AG04450 (cell line): ENCODE data around the gene NOL4L. TPM values are rescaled to one million over a fixed set of nuclear protein-coding genes. Genes with fewer than 3 reads are reported as not detected.

Experiments
- CTCF ChIA-PET: fragments of 300-600, 350-600 bp; formaldehyde crosslinking; extraction: SDS; loops from one replicate; lab custom pipeline; 2022; ENCODE audit warnings: antibody characterized with exemption, inconsistent platforms; lab: Charles Lee
- POLR2A ChIA-PET: fragments of 350-600 bp; formaldehyde crosslinking; extraction: SDS; loops from one replicate; lab custom pipeline; 2021; ENCODE audit warnings: antibody characterized with exemption, inconsistent platforms; lab: Yijun Ruan, JAX
- DNase-seq: peaks from one replicate; pipeline ENCODE4 v3.0.0-alpha.2; 2011; ENCODE audit warnings: low read depth, low spot score
- H3K27ac ChIP-seq: one replicate; pipeline ENCODE4 v1.5.1; 2012; ENCODE audit warnings: low read depth, low read length, control low read depth
- H3K27me3 ChIP-seq: one replicate; pipeline ENCODE4 v1.6.0; 2012; ENCODE audit warnings: low read length; ENCODE audit not compliant: control insufficient read depth, insufficient read depth
- H3K4me3 ChIP-seq: 2 replicates; pipeline ENCODE4 v1.5.1; 2011; ENCODE audit warnings: mild to moderate bottlenecking, low read depth, low read length, control low read depth
- H3K9me3 ChIP-seq: 2 replicates; pipeline ENCODE4 v1.5.1; 2012; ENCODE audit warnings: low read length; ENCODE audit not compliant: control insufficient read depth, insufficient read depth
- polyA plus RNA-seq: library from polyadenylated mRNA; depleted of rRNA; stranded (reverse); fragments of >200 nt; gene quantifications from 2 replicates; pipeline ENCODE4 v1.2.3, GENCODE V29; 2011
- TF ChIP-seq, protein P1 (sequence below): IDR thresholded peaks from 2 replicates; pipeline ENCODE4 v1.5.1; 2011; ENCODE audit warnings: low read depth, low read length, control low read depth, inconsistent platforms

Gene NOL4L
- polyA plus RNA-seq, 1 experiment: 6.7 TPM

DNA sequence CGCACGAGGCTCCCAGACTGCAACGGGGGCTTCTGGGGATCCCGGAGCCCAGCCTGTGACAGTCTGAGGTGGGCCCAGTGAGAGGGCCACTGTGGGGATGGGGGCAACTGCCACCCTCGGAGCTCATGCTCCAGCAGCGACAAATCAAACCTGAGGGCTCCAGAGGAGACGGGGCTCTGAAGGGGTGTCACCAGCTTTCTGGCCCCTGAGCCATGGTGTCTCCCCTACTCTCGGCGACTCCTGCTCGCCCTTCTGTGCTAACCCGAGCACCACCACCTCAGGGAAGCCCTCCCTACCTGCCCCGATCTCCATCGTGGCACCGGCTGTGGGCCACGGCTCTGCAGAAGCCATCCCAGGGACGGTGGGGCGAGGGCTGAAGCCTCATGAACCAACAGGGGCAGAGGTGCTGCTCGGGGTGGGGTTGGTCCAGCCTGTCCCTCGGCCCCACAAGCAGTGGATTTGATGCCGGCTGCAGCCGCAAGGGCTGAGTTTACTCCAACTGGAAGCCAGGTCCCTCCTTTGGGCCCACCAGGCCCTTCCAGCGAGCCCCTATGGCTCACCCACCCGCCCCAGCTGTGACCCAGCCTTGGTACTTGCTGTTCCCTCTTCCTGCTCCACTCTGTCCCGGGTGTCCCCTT lies 124.3 kb downstream of the NOL4L start:
- ChIA-PET CTCF (interaction anchor here (0.9 kb wide), 1 partner anchor 192 kb away, joined by 3 read pairs; no protein-coding TSS in a partner anchor), POLR2A (interaction anchor here (2.0 kb wide), 1 partner anchor 14 kb away, joined by 5 read pairs; no protein-coding TSS in a partner anchor)
- H3K27me3 ChIP-seq: no peaks in the 10 kb centered on the region
- no peak overlapping the region for H3K27ac ChIP-seq
- TF ChIP-seq, protein P1, sequence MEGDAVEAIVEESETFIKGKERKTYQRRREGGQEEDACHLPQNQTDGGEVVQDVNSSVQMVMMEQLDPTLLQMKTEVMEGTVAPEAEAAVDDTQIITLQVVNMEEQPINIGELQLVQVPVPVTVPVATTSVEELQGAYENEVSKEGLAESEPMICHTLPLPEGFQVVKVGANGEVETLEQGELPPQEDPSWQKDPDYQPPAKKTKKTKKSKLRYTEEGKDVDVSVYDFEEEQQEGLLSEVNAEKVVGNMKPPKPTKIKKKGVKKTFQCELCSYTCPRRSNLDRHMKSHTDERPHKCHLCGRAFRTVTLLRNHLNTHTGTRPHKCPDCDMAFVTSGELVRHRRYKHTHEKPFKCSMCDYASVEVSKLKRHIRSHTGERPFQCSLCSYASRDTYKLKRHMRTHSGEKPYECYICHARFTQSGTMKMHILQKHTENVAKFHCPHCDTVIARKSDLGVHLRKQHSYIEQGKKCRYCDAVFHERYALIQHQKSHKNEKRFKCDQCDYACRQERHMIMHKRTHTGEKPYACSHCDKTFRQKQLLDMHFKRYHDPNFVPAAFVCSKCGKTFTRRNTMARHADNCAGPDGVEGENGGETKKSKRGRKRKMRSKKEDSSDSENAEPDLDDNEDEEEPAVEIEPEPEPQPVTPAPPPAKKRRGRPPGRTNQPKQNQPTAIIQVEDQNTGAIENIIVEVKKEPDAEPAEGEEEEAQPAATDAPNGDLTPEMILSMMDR: no peak
- H3K4me3 ChIP-seq: no peak overlapping the region
- no peak for DNase-seq
- no peaks in the 10 kb centered on the region; the same call in 1 of the 2 replicates for H3K9me3 ChIP-seq

DNA sequence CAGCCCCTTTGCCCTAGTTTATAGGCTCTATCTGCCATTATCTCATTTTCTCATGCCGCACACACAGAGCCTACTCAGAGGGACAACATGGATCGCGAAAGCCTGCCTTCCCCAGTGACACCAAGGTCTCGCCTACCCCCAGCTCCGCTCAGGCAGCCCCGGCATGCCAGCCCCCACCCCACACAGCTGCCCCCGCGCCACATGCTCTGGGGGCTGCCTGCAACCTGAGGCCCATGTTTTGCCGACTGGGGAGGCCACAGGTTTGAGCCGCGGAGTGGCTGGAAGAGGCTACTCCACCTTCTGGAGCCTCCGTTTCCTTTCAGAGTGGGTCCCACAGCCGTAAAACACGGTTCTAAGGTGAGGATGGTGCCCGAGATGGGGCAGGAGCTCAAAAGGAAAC lies 124.9 kb downstream of the NOL4L start:
- H3K9me3 ChIP-seq: no peaks in the 10 kb centered on the region; the same call in 1 of the 2 replicates
- H3K27ac ChIP-seq: no peak overlapping the region
- ChIA-PET POLR2A (interaction anchor here (2.0 kb wide), 1 partner anchor 15 kb away, joined by 5 read pairs; no protein-coding TSS in a partner anchor), CTCF (interaction anchor here (0.9 kb wide), 1 partner anchor 192 kb away, joined by 3 read pairs; no protein-coding TSS in a partner anchor)
- TF ChIP-seq, protein P1: no peak
- no peak for DNase-seq
- H3K4me3 ChIP-seq: no peak overlapping the region
- H3K27me3 ChIP-seq: no peaks in the 10 kb centered on the region

DNA sequence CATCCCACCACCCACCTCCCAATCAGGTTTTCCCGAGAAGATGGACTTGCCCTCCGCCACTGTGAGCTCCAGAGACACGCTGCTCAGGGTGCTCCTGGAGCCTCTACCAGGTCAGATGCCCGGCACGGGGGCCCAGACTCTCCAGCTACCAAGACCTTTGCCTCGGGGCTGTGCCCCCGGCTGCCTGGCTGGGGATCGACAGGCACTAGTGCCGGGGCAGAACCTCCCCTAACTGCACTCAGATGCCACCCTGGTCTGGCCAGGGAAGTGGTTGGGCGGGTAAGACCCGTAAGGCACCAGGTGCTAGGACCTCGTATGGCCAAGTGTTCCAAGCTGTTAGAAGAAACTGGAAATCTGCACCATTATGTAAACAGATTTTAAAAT lies 126.3 kb downstream of the NOL4L start:
- Histone ChIP-seq H3K27me3 (no peaks in the 10 kb centered on the region), H3K27ac (no peak overlapping the region), H3K9me3 (no peaks in the 10 kb centered on the region; the same call in 1 of the 2 replicates), H3K4me3 (no peak overlapping the region)
- CTCF ChIA-PET: no interaction called here
- POLR2A ChIA-PET: no interaction called here
- TF ChIP-seq, protein P1: no peak
- no peak for DNase-seq

DNA sequence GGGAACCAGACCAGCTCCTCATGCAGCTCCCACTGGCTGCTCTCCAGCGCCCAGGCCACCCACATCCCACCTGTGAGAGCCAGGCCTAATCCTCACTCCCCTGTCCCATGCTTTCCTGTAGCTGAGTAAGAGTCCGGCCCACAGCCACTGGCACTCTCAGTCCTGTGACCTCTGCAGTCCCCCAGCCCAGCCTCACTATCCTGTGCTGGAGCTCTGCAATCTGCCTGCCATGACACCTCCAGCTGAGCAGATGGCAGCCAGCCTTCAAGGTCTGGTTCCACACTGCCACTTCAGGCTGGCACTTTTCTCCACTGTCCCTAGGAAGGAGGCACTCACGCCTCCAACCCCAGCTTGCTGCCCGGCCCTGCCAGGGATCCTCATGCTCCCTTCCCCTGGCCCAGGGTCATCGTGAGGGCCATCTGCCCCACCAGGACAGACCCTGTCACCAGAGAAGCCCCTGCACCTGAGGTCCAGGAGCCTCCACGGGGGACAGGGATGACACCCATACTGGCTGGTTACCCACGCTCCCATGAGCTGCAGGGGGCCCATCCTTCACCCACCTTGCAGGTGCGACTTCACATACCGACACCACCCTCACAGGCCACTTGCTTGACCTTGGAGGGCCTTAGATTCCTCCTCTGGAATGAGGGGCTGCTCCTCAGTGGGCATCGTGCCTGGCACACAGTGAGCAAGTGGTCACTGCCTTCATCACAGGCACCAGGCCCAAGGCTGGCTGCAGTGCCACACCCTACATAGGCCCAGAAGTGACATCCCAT lies 126.9 kb downstream of the NOL4L start:
- POLR2A ChIA-PET: interaction anchor here (0.6 kb wide), 1 partner anchor 201 kb away, joined by 8 read pairs; no protein-coding TSS in a partner anchor
- Histone ChIP-seq H3K4me3 (peak overlapping the region; percentile 57; the same call in 1 of the 2 replicates), H3K27ac (no peak overlapping the region), H3K27me3 (no peaks in the 10 kb centered on the region), H3K9me3 (no peaks in the 10 kb centered on the region; the same call in 1 of the 2 replicates)
- CTCF ChIA-PET: interaction anchor here (0.6 to 1.2 kb wide), 2 partner anchors 9 to 11 kb away, joined by 3 read pairs; no protein-coding TSS in a partner anchor
- TF ChIP-seq, protein P1: no peak
- DNase-seq: no peak
